ENCODE measurements around the gene ARHGEF19. TPM values are rescaled to one million over a fixed set of nuclear protein-coding genes. Genes with fewer than 3 reads are reported as not detected.
A peak's percentile ranks its signal among the peaks of the same experiment; 100 is the strongest.

Gene ARHGEF19
- total and polyA plus RNA-seq, 7 donors, result 0.99 to 2.4 (median 1.3) TPM

GRCh38 chr1:16245476-16246196, 33.2 kb upstream of the ARHGEF19 start:
- Histone ChIP-seq H3K27ac (no peak overlapping the region), H3K27me3 (ENCODE audit: insufficient read depth in 3 of 3, low read length in 2 of 3) (no peaks in the 10 kb centered on the region), H3K36me3 (ENCODE audit: insufficient read depth in 1 of 2, low read depth in 1 of 2) (peaks cover 0 to 13% of the 10 kb centered on the region in 2 donors), H3K4me3 (no peak overlapping the region), H3K9me3 (no peaks in the 10 kb centered on the region), H3K4me1 (peaks cover 34% of the 10 kb centered on the region)
- ATAC-seq (no peak), DNase-seq (no peak)
- intact Hi-C loops (cut with DNase I), result loop anchor here (2.0 to 10.0 kb wide), 3 partner anchors 57 to 122 kb away; partner anchors contain the start of genes FBXO42 (in 1 of the 2) and SZRD1 (in 1 of the 2)
- 83 to 89% (median 85%) methylated on average over 9 of the region's 9 CpGs for WGBS, 3 donors
- TF ChIP-seq CTCF (IDR thresholded peaks at IDR 0.05), result no peak

- 69 to 76% (median 75%) methylated on average over 8 of the region's 8 CpGs for WGBS, 3 donors
- Histone ChIP-seq H3K4me1 (peaks cover 30% of the 10 kb centered on the region), H3K27ac (no peak overlapping the region), H3K36me3 (ENCODE audit: insufficient read depth in 1 of 2, low read depth in 1 of 2) (peaks cover 0 to 10% of the 10 kb centered on the region in 2 donors), H3K4me3 (no peak overlapping the region), H3K9me3 (no peaks in the 10 kb centered on the region), H3K27me3 (ENCODE audit: insufficient read depth in 3 of 3, low read length in 2 of 3) (no peaks in the 10 kb centered on the region)
- intact Hi-C loops (cut with DNase I), result loop anchor here (1.0 to 10.0 kb wide), 5 partner anchors 56 to 167 kb away; partner anchors contain the start of genes FBXO42 (in 1 of the 2) and SZRD1 (in 1 of the 2)
- ATAC-seq (no peak), DNase-seq (no peak)
- no peak for TF ChIP-seq CTCF (IDR thresholded peaks at IDR 0.05)
Measured at GRCh38 chr1:16244650-16245285, 32.3 kb upstream of the ARHGEF19 start.

- DNase-seq (peak; percentile 78 to 83), ATAC-seq (peak; percentile 64 to 69 (median 66))
- Histone ChIP-seq H3K27ac (no peak overlapping the region), H3K27me3 (ENCODE audit: insufficient read depth in 3 of 3, low read length in 2 of 3) (no peaks in the 10 kb centered on the region), H3K4me3 (no peak overlapping the region), H3K4me1 (peaks cover 23% of the 10 kb centered on the region), H3K36me3 (ENCODE audit: insufficient read depth in 1 of 2, low read depth in 1 of 2) (peaks cover 0 to 10% of the 10 kb centered on the region in 2 donors), H3K9me3 (no peaks in the 10 kb centered on the region)
- peak; percentile 80 for TF ChIP-seq CTCF (IDR thresholded peaks at IDR 0.05)
- intact Hi-C loops (cut with DNase I), result loop anchor here (1.0 to 10.0 kb wide), 5 partner anchors 15 to 167 kb away; partner anchors contain the start of gene FBXO42 (in 1 of the 2)
- WGBS, 3 donors, result 18 to 27% (median 23%) methylated on average over 8 of the region's 8 CpGs
Measured at GRCh38 chr1:16243936-16244649, 31.6 kb upstream of the ARHGEF19 start.

- intact Hi-C loops (cut with DNase I), result loop anchor here in 1 of 2 donors (2.0 to 10.0 kb wide), 3 partner anchors 16 to 166 kb away; partner anchors contain the start of gene FBXO42
- H3K36me3 ChIP-seq (ENCODE audit: insufficient read depth in 1 of 2, low read depth in 1 of 2), result peaks cover 0 to 10% of the 10 kb centered on the region in 2 donors
- no peak overlapping the region for H3K4me3 ChIP-seq
- H3K9me3 ChIP-seq, result no peaks in the 10 kb centered on the region
- no peak for TF ChIP-seq CTCF (IDR thresholded peaks at IDR 0.05)
- H3K4me1 ChIP-seq, result peaks cover 14% of the 10 kb centered on the region
- H3K27ac ChIP-seq, result no peak overlapping the region
- no peak for DNase-seq
- ATAC-seq, result no peak
- no peaks in the 10 kb centered on the region for H3K27me3 ChIP-seq (ENCODE audit: insufficient read depth in 3 of 3, low read length in 2 of 3)
- 38 to 49% (median 39%) methylated on average over 8 of the region's 8 CpGs for WGBS, 3 donors
Measured at GRCh38 chr1:16243215-16243610, 30.8 kb upstream of the ARHGEF19 start.
